ENCODE data around the gene PANX1. TPM values are rescaled to one million over a fixed set of nuclear protein-coding genes. Genes with fewer than 3 reads are reported as not detected.

Gene PANX1
- total RNA-seq, 1 experiment from 2014 or later: 39.0 TPM

DNA sequence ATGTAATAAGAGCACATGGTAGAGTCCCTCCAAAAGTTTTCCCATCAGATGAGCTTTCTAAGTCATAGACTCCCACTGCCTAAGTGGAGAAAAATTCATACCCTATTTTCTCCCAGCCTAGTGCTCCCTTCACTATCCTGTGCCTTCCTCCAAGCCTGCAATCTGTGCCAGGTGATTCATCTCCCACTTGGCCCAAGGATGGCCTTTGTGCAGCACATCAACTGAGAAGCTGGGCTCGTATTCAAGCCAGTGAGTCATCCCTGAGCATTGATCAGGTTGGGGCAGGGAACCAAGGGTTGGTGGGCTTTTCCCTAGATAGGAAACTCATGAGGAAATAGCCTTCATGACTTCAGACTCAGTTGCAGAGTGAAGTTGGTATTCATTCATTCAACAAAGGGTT lies 64.6 kb downstream of the PANX1 start:
- TF ChIP-seq, protein P1, sequence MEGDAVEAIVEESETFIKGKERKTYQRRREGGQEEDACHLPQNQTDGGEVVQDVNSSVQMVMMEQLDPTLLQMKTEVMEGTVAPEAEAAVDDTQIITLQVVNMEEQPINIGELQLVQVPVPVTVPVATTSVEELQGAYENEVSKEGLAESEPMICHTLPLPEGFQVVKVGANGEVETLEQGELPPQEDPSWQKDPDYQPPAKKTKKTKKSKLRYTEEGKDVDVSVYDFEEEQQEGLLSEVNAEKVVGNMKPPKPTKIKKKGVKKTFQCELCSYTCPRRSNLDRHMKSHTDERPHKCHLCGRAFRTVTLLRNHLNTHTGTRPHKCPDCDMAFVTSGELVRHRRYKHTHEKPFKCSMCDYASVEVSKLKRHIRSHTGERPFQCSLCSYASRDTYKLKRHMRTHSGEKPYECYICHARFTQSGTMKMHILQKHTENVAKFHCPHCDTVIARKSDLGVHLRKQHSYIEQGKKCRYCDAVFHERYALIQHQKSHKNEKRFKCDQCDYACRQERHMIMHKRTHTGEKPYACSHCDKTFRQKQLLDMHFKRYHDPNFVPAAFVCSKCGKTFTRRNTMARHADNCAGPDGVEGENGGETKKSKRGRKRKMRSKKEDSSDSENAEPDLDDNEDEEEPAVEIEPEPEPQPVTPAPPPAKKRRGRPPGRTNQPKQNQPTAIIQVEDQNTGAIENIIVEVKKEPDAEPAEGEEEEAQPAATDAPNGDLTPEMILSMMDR (conservative IDR thresholded peaks at IDR 0.05; ENCODE audit: low read depth, low read length): no peak
- no peak for TF ChIP-seq EZH2 (IDR thresholded peaks at IDR 0.05; ENCODE audit: borderline replicate concordance, low read depth, low read length, poor library complexity, severe bottlenecking)
- intact Hi-C loops (cut with micrococcal nuclease; ENCODE audit: unreplicated experiment): no loop called here
- Histone ChIP-seq H3K4me1 (ENCODE audit: insufficient read depth, low read length, poor library complexity, severe bottlenecking) (no peaks in the 10 kb centered on the region), H3K4me3 (ENCODE audit: low read depth, low read length, poor library complexity, severe bottlenecking) (no peak overlapping the region), H3K9me3 (ENCODE audit: low read depth, low read length, poor library complexity, severe bottlenecking) (no peaks in the 10 kb centered on the region), H3K27ac (ENCODE audit: low read depth, low read length, poor library complexity, severe bottlenecking) (no peak overlapping the region), H3K27me3 (replicated peaks; ENCODE audit: insufficient read depth, low read depth, low read length, poor library complexity) (no peaks in the 10 kb centered on the region), H3K36me3 (ENCODE audit: insufficient read depth, low read length, poor library complexity, severe bottlenecking) (no peaks in the 10 kb centered on the region)
- no TSS peak for BruUV-seq (replicated peaks)
- CTCF ChIA-PET: no interaction called here
- POLR2A ChIA-PET (ENCODE audit: low non-redundant PET): no interaction called here
- no peak for DNase-seq (ENCODE audit: low spot score)

DNA sequence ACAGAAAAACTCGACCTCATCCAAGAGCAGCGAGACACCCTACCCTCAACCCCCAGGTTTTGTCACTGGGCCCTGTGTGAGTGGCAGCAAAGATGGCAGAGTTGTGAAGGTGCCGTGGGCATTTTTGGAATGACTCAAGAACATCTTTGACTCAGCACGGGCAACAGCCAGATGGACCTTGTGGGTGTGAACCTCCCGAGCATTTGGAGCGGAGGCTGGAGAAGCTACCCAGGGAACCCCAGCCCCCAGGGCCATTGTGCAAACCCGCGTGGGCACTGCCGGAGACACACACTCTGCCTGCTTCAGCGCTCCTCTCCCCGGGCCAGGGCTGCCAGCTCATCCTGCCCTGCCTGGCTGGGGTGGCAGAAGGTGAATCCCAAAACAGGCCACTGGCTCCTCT lies 66.1 kb downstream of the PANX1 start:
- intact Hi-C loops (cut with micrococcal nuclease; ENCODE audit: unreplicated experiment): no loop called here
- ChIA-PET POLR2A (ENCODE audit: low non-redundant PET) (no interaction called here), CTCF (interaction anchor here (0.5 kb wide), 1 partner anchor 299 kb away, joined by 3 read pairs; no protein-coding TSS in a partner anchor)
- H3K4me1 ChIP-seq (ENCODE audit: insufficient read depth, low read length, poor library complexity, severe bottlenecking): no peaks in the 10 kb centered on the region
- TF ChIP-seq EZH2 (IDR thresholded peaks at IDR 0.05; ENCODE audit: borderline replicate concordance, low read depth, low read length, poor library complexity, severe bottlenecking): no peak
- TF ChIP-seq, protein P1 (conservative IDR thresholded peaks at IDR 0.05; ENCODE audit: low read depth, low read length): no peak
- DNase-seq (ENCODE audit: low spot score): no peak
- no peaks in the 10 kb centered on the region for H3K36me3 ChIP-seq (ENCODE audit: insufficient read depth, low read length, poor library complexity, severe bottlenecking)
- H3K9me3 ChIP-seq (ENCODE audit: low read depth, low read length, poor library complexity, severe bottlenecking): no peaks in the 10 kb centered on the region
- H3K4me3 ChIP-seq (ENCODE audit: low read depth, low read length, poor library complexity, severe bottlenecking): no peak overlapping the region
- no TSS peak for BruUV-seq (replicated peaks)
- no peaks in the 10 kb centered on the region for H3K27me3 ChIP-seq (replicated peaks; ENCODE audit: insufficient read depth, low read depth, low read length, poor library complexity)
- no peak overlapping the region for H3K27ac ChIP-seq (ENCODE audit: low read depth, low read length, poor library complexity, severe bottlenecking)

DNA sequence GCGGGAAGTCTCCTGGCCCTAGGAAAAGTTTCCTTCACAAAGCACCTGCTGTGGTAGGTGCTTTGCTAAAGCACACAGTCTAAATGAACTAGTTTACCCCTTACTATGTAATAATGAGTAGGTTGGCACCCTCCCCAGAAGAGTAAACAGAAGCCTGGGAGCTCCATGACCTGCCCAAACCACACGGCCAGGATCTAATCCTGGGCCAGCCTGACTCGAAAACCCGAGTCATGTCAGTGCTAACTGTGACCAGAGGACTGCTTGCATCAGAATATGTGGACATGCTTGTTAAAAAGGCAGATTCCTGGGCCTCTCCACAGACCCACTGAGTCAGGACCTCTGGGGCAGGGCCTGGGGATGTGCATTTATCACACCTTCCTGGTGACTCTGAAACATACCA lies 67.7 kb downstream of the PANX1 start:
- H3K27ac ChIP-seq (ENCODE audit: low read depth, low read length, poor library complexity, severe bottlenecking): no peak overlapping the region
- intact Hi-C loops (cut with micrococcal nuclease; ENCODE audit: unreplicated experiment): no loop called here
- H3K4me3 ChIP-seq (ENCODE audit: low read depth, low read length, poor library complexity, severe bottlenecking): no peak overlapping the region
- DNase-seq (ENCODE audit: low spot score): no peak
- ChIA-PET CTCF (no interaction called here), POLR2A (ENCODE audit: low non-redundant PET) (no interaction called here)
- BruUV-seq (replicated peaks): no TSS peak
- H3K36me3 ChIP-seq (ENCODE audit: insufficient read depth, low read length, poor library complexity, severe bottlenecking): no peaks in the 10 kb centered on the region
- no peaks in the 10 kb centered on the region for H3K9me3 ChIP-seq (ENCODE audit: low read depth, low read length, poor library complexity, severe bottlenecking)
- TF ChIP-seq, protein P1 (conservative IDR thresholded peaks at IDR 0.05; ENCODE audit: low read depth, low read length): no peak
- no peak for TF ChIP-seq EZH2 (IDR thresholded peaks at IDR 0.05; ENCODE audit: borderline replicate concordance, low read depth, low read length, poor library complexity, severe bottlenecking)
- no peaks in the 10 kb centered on the region for H3K4me1 ChIP-seq (ENCODE audit: insufficient read depth, low read length, poor library complexity, severe bottlenecking)
- no peaks in the 10 kb centered on the region for H3K27me3 ChIP-seq (replicated peaks; ENCODE audit: insufficient read depth, low read depth, low read length, poor library complexity)

Measured in A673 (cell line).